Muscle of leg (tissue), 11 donors: ENCODE measurements around the gene PTER. TPM values are rescaled to one million over a fixed set of nuclear protein-coding genes. Genes with fewer than 3 reads are reported as not detected.

Experiments
- DNase-seq: peaks from one replicate; pipeline ENCODE4 v3.0.0; 2013
- H3K27ac ChIP-seq: one replicate; pipeline ENCODE4 v1.5.1; 2013; ENCODE audit warnings: mild to moderate bottlenecking, low read length, control low read depth
- H3K27me3 ChIP-seq: one replicate; pipeline ENCODE4 v1.6.1; 2013; ENCODE audit warnings: low read length; ENCODE audit not compliant: control insufficient read depth, insufficient read depth
- H3K36me3 ChIP-seq: one replicate; pipeline ENCODE4 v1.6.1; 2013; ENCODE audit warnings: low read length; ENCODE audit not compliant: control insufficient read depth, insufficient read depth
- H3K4me1 ChIP-seq: one replicate; pipeline ENCODE4 v1.6.1; 2013; ENCODE audit warnings: low read length; ENCODE audit not compliant: control insufficient read depth, insufficient read depth
- H3K4me3 ChIP-seq: one replicate; pipeline ENCODE4 v1.5.1; 2013; ENCODE audit warnings: low read length, control low read depth
- H3K9me3 ChIP-seq: replicated peaks from 2 replicates; pipeline ENCODE4 v1.6.1; 2013; ENCODE audit warnings: low read depth, low read length; ENCODE audit not compliant: control insufficient read depth
- WGBS: methylation state at CpG from one replicate; pipeline ENCODE4 v1.1.5; 2013; ENCODE audit warnings: missing lambda C conversion rate; ENCODE audit not compliant: insufficient coverage; 5-methylcytosine and 5-hydroxymethylcytosine counted together
- polyA plus RNA-seq, 8 donors: library from polyadenylated mRNA; unstranded; fragments of 120-200 nt; gene quantifications; one replicate each; pipeline versions ENCODE4 v1.2.1 to v1.2.3, GENCODE V29; 2013; ENCODE audit warnings: inconsistent platforms in 1 of 8, low replicate concordance in 1 of 8; ENCODE audit not compliant: insufficient read length in 8 of 8, insufficient read depth in 1 of 8
- total RNA-seq: library from RNA; stranded (reverse); fragments of 120-200 nt; gene quantifications from one replicate; pipeline ENCODE4 v1.2.4, GENCODE V29; 2013

PTER gene
- total and polyA plus RNA-seq, 9 donors: 5.6 to 8.2 (median 7.2) TPM

- H3K4me3 ChIP-seq: peak within 1 kb of the TSS; percentile 5
- H3K27ac ChIP-seq: no peak within 1 kb of the TSS
- DNase-seq: peak; percentile 33
- no peaks in the 10 kb centered on the region for H3K9me3 ChIP-seq
- peaks cover 56% of the 10 kb centered on the region for H3K27me3 ChIP-seq
- H3K4me1 ChIP-seq: peaks cover 5% of the 10 kb centered on the region
- no peaks in the 10 kb centered on the region for H3K36me3 ChIP-seq
- under 1% methylated on average over 67 of the region's 68 CpGs for WGBS
Observed at GRCh38 chr10:16521311-16522016, 84.7 kb downstream of the PTER start, which contains the start of gene C1QL3. C1QL3 (minus strand) TSS chr10:16521879; CDS start chr10:16521065, 814 bp downstream.

GRCh38 chr10:16527452-16527851, 90.6 kb downstream of the PTER start:
- DNase-seq: no peak
- Histone ChIP-seq H3K27ac (no peak overlapping the region), H3K9me3 (no peaks in the 10 kb centered on the region), H3K4me3 (no peak overlapping the region), H3K36me3 (no peaks in the 10 kb centered on the region), H3K4me1 (no peaks in the 10 kb centered on the region), H3K27me3 (peaks cover 30% of the 10 kb centered on the region)
- 33% methylated on average over 1 of the region's 4 CpGs for WGBS

GRCh38 chr10:16529853-16530252, 93.0 kb downstream of the PTER start:
- Histone ChIP-seq H3K9me3 (no peaks in the 10 kb centered on the region), H3K36me3 (no peaks in the 10 kb centered on the region), H3K4me3 (no peak overlapping the region), H3K27ac (no peak overlapping the region), H3K27me3 (peaks cover 13% of the 10 kb centered on the region), H3K4me1 (no peaks in the 10 kb centered on the region)
- WGBS: 100% methylated on average over 1 of the region's 3 CpGs
- no peak for DNase-seq

- Histone ChIP-seq H3K4me1 (no peaks in the 10 kb centered on the region), H3K36me3 (no peaks in the 10 kb centered on the region), H3K27me3 (no peaks in the 10 kb centered on the region), H3K9me3 (no peaks in the 10 kb centered on the region), H3K4me3 (no peak overlapping the region), H3K27ac (no peak overlapping the region)
- WGBS: 78% methylated on average over 5 of the region's 5 CpGs
- DNase-seq: no peak
Observed at GRCh38 chr10:16536155-16536554, 99.3 kb downstream of the PTER start.

GRCh38 chr10:16544099-16544498, 107.3 kb downstream of the PTER start:
- Histone ChIP-seq H3K9me3 (no peaks in the 10 kb centered on the region), H3K4me3 (no peak overlapping the region), H3K4me1 (no peaks in the 10 kb centered on the region), H3K27ac (no peak overlapping the region), H3K36me3 (no peaks in the 10 kb centered on the region), H3K27me3 (no peaks in the 10 kb centered on the region)
- no CpG with 5 or more reads among the region's 3 CpGs for WGBS
- DNase-seq: no peak

- H3K27me3 ChIP-seq: no peaks in the 10 kb centered on the region
- DNase-seq: no peak
Observed at GRCh38 chr10:16544591-16544990, 107.8 kb downstream of the PTER start.

GRCh38 chr10:16545116-16545736, 108.4 kb downstream of the PTER start:
- no peak overlapping the region for H3K4me3 ChIP-seq
- WGBS: 50% methylated on average over 2 of the region's 7 CpGs
- H3K36me3 ChIP-seq: no peaks in the 10 kb centered on the region
- no peaks in the 10 kb centered on the region for H3K4me1 ChIP-seq
- H3K27me3 ChIP-seq: no peaks in the 10 kb centered on the region
- H3K27ac ChIP-seq: no peak overlapping the region
- DNase-seq: peak; percentile 13
- H3K9me3 ChIP-seq: no peaks in the 10 kb centered on the region

More at GRCh38 chr10:16544591-16544990, 107.8 kb downstream of the PTER start:
- no peak overlapping the region for H3K27ac ChIP-seq
- no peaks in the 10 kb centered on the region for H3K4me1 ChIP-seq
- no peaks in the 10 kb centered on the region for H3K9me3 ChIP-seq
- H3K4me3 ChIP-seq: no peak overlapping the region
- H3K36me3 ChIP-seq: no peaks in the 10 kb centered on the region
- whole genome bisulfite sequencing: 83% methylated on average over 2 of the region's 4 CpGs

GRCh38 chr10:16547973-16548372, 111.2 kb downstream of the PTER start:
- H3K9me3 ChIP-seq: no peaks in the 10 kb centered on the region
- DNase-seq: no peak
- H3K27me3 ChIP-seq: no peaks in the 10 kb centered on the region
- WGBS: no CpG with 5 or more reads among the region's 4 CpGs
- H3K36me3 ChIP-seq: no peaks in the 10 kb centered on the region
- H3K4me1 ChIP-seq: no peaks in the 10 kb centered on the region
- H3K27ac ChIP-seq: no peak overlapping the region
- H3K4me3 ChIP-seq: no peak overlapping the region

GRCh38 chr10:16559236-16559773, 122.5 kb downstream of the PTER start:
- Histone ChIP-seq H3K27ac (no peak overlapping the region), H3K9me3 (no peaks in the 10 kb centered on the region), H3K4me3 (no peak overlapping the region), H3K27me3 (no peaks in the 10 kb centered on the region), H3K36me3 (no peaks in the 10 kb centered on the region), H3K4me1 (no peaks in the 10 kb centered on the region)
- DNase-seq: no peak
- 83% methylated on average over 4 of the region's 5 CpGs for WGBS

GRCh38 chr10:16562891-16563290, 126.1 kb downstream of the PTER start:
- no peaks in the 10 kb centered on the region for H3K9me3 ChIP-seq
- H3K4me1 ChIP-seq: no peaks in the 10 kb centered on the region
- no peaks in the 10 kb centered on the region for H3K36me3 ChIP-seq
- no peak overlapping the region for H3K4me3 ChIP-seq
- H3K27ac ChIP-seq: no peak overlapping the region
- 57% methylated on average over 1 of the region's 6 CpGs for WGBS
- no peak for DNase-seq
- H3K27me3 ChIP-seq: no peaks in the 10 kb centered on the region
